Testis (tissue), 3 donors: ENCODE results near the gene SLC25A44. TPM values are rescaled to one million over a fixed set of nuclear protein-coding genes. Genes with fewer than 3 reads are reported as not detected.

Experiments
- DNase-seq: peaks from one replicate; pipeline ENCODE4 v3.0.0-alpha.2; 2019
- H3K27ac ChIP-seq, 2 donors: fragments of 200-600 bp; sonication (generic); one replicate each; pipeline ENCODE4 v1.5.1; 2019
- H3K27me3 ChIP-seq: fragments of 200-600 bp; sonication (generic); one replicate; pipeline ENCODE4 v1.5.1; 2019
- H3K36me3 ChIP-seq: fragments of 200-600 bp; sonication (generic); one replicate; pipeline ENCODE4 v1.5.1; 2017; ENCODE audit warnings: low read depth; ENCODE audit errors: missing control alignments
- H3K4me1 ChIP-seq: fragments of 200-600 bp; sonication (generic); one replicate; pipeline ENCODE4 v1.5.1; 2019
- H3K4me3 ChIP-seq, 2 donors: fragments of 200-600 bp; sonication (generic); one replicate each; pipeline ENCODE4 v1.5.1; 2017 to 2019
- H3K9me3 ChIP-seq: fragments of 200-600 bp; sonication (generic); one replicate; pipeline ENCODE4 v1.5.1; 2017
- CTCF ChIP-seq, 3 experiments: fragments of 450-650 bp in 2 of 3; fragments of 200-600 bp in 1 of 3; sonication (generic) in 1 of 3; IDR thresholded peaks; one replicate each; pipeline ENCODE4 v1.5.1; 2016 to 2019; ENCODE audit warnings: antibody characterized with exemption in 3 of 3, mild to moderate bottlenecking in 2 of 3, moderate library complexity in 1 of 3
- POLR2A ChIP-seq: fragments of 450-650 bp; IDR thresholded peaks from one replicate; pipeline ENCODE4 v1.6.1; 2017; ENCODE audit warnings: antibody characterized with exemption, mild to moderate bottlenecking, moderate library complexity
- whole genome bisulfite sequencing, 2 donors: methylation state at CpG; one replicate each; pipeline ENCODE4 v1.1.5; 2018; 5-methylcytosine and 5-hydroxymethylcytosine counted together
- intact Hi-C: fragments of 100-400 bp; cut with DNase I; formaldehyde crosslinking; loops from one replicate; pipeline ENCODE4 v1.15.1; 2023; ENCODE audit warnings: low total_unique reads
- polyA plus RNA-seq: library from polyadenylated mRNA; stranded (reverse); fragments of 350-450 nt; fragmentation: Illumina TruSeq; extraction: RNeasy Lipid Tissue Mini Kit (QIAGEN cat#74804); gene quantifications from one replicate; pipeline ENCODE4 v1.2.3, GENCODE V29; 2014; ENCODE audit warnings: low read depth, low replicate concordance; ENCODE audit not compliant: insufficient read depth
- total RNA-seq, 2 donors: library from RNA; depleted of rRNA; stranded (reverse); fragments of >200 nt; gene quantifications; one replicate each; pipeline ENCODE4 v1.2.3, GENCODE V29; 2016

The SLC25A44 gene
- total and polyA plus RNA-seq, 3 donors from 2014 or later = 32.4 to 34.2 (median 32.8) TPM

GRCh38 chr1:156151093-156151688, 42.7 kb upstream of the SLC25A44 start:
- Histone ChIP-seq H3K9me3 (no peaks in the 10 kb centered on the region), H3K4me3 (no peak overlapping the region), H3K36me3 (no peaks in the 10 kb centered on the region), H3K27ac (no peak overlapping the region), H3K27me3 (no peaks in the 10 kb centered on the region), H3K4me1 (peaks cover 7% of the 10 kb centered on the region)
- 70 to 79% methylated on average over 6 of the region's 6 CpGs for WGBS, 2 donors
- TF ChIP-seq POLR2A (no peak), CTCF (IDR thresholded peaks at IDR 0.05) (no peak)
- intact Hi-C loops = no loop called here
- DNase-seq = no peak

DNA sequence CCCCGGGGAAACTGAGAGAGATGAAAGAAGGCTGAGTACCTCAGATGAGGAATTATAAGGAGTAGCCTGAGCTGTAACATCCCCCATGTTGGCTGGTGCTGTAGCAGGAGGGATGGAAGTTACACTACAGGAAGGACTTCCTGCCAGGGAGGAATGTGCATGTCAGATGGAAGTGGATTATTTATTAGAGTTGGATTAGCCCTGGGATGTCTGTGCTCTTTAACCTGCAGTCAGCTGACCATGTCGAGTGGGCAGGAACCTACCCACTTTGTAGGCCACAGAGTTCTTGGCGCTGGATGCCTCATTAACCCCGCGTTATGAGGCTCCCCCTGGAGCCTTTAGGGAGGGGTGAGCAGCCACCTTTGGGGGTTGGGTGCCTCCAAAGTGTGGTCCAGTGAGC, 41.3 kb upstream of the SLC25A44 start:
- Histone ChIP-seq H3K4me3 (no peak overlapping the region), H3K9me3 (no peaks in the 10 kb centered on the region), H3K27me3 (no peaks in the 10 kb centered on the region), H3K36me3 (no peaks in the 10 kb centered on the region), H3K4me1 (no peaks in the 10 kb centered on the region), H3K27ac (no peak overlapping the region)
- intact Hi-C loops = no loop called here
- 55 to 58% methylated on average over 5 of the region's 5 CpGs for WGBS, 2 donors
- no peak for TF ChIP-seq POLR2A
- no peak for TF ChIP-seq CTCF (IDR thresholded peaks at IDR 0.05)
- no peak for DNase-seq

DNA sequence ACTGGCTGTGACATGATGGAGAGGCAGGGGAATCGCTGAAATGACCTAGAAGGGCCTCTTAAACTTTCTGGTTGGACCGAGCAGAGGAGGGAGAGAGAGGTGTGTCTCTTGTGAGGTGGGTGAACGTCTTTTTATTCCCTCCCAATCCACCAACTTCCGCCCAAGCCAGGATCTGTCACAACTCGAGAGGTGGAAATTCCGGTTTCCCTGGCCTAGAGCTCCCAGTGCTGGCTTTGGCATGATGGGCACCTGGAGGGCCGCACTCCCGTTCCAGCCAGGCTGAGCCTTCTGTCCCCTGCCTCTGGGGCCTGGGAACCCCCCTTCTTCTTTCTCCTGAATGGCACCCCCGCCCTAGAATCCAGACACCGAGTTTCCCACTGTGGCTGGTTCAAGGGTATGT, 40.5 kb upstream of the SLC25A44 start, which contains the start of gene SEMA4A:
Gene SEMA4A (plus strand): TSS at position 224 of the 400 bp plus-strand sequence. CDS start 994 bp downstream, outside the sequence.
- Histone ChIP-seq H3K36me3 (no peaks in the 10 kb centered on the region), H3K4me3 (no peak within 1 kb of the TSS), H3K27me3 (no peaks in the 10 kb centered on the region), H3K4me1 (no peaks in the 10 kb centered on the region), H3K9me3 (no peaks in the 10 kb centered on the region), H3K27ac (no peak within 1 kb of the TSS)
- no peak for TF ChIP-seq POLR2A
- no peak for TF ChIP-seq CTCF (IDR thresholded peaks at IDR 0.05)
- DNase-seq = no peak
- intact Hi-C loops = no loop called here
- 81 to 85% methylated on average over 7 to 10 of the region's 10 CpGs for WGBS, 2 donors

DNA sequence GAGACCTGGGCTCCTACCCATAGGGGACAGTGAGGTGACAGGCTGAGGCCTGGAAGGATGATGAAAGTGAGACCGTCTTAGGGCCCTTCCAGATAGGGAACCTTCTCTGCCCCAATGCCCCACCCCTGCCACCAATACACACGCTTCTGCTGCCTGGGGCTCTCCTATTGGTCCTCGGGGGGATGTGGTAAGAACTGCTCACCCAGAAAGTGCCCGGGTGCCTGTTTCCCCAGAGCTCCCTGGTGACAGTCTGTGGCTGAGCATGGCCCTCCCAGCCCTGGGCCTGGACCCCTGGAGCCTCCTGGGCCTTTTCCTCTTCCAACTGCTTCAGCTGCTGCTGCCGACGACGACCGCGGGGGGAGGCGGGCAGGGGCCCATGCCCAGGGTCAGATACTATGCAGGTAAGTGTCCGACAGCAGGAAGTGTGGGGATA, 39.6 kb upstream of the SLC25A44 start:
- Histone ChIP-seq H3K4me1 (no peaks in the 10 kb centered on the region), H3K27ac (no peak overlapping the region), H3K9me3 (no peaks in the 10 kb centered on the region), H3K36me3 (no peaks in the 10 kb centered on the region), H3K4me3 (no peak overlapping the region), H3K27me3 (no peaks in the 10 kb centered on the region)
- WGBS, 2 donors = 91 to 100% methylated on average over 3 to 11 of the region's 11 CpGs
- no peak for DNase-seq
- intact Hi-C loops = no loop called here
- no peak for TF ChIP-seq CTCF (IDR thresholded peaks at IDR 0.05)
- no peak for TF ChIP-seq POLR2A
